Loucy (cell line): ENCODE measurements around the gene PCYT1A.

ENCODE experiments used
- CTCF ChIP-seq: fragments of 200-600 bp; sonication (generic); conservative IDR thresholded peaks from 2 replicates; pipeline ENCODE4 v1.5.1; 2014; ENCODE audit warnings: mild to moderate bottlenecking, antibody characterized with exemption, low read length
- EZH2phosphoT487 ChIP-seq: fragments of 200-600 bp; IDR thresholded peaks from 2 replicates; pipeline ENCODE4 v1.6.1; 2018; ENCODE audit warnings: antibody characterized with exemption, mild to moderate bottlenecking, moderate library complexity, borderline replicate concordance

GRCh38 chr3:196184881-196185280, 102.6 kb downstream of the PCYT1A start:
- TF ChIP-seq EZH2phosphoT487, result no peak
- TF ChIP-seq CTCF, result no peak
